NB4 (cell line): ENCODE measurements around the gene HCRTR1.

Experiments used
- POLR2A ChIP-seq: IDR thresholded peaks from 2 replicates; pipeline ENCODE4 v1.6.1; 2011; ENCODE audit warnings: mild to moderate bottlenecking; ENCODE audit not compliant: insufficient read length; ENCODE audit errors: extremely low read depth
- TF ChIP-seq, protein P1 (sequence below): IDR thresholded peaks from one replicate; pipeline ENCODE4 v1.5.1; 2012; ENCODE audit warnings: low read depth, low read length
- TF ChIP-seq, protein P2 (sequence below): IDR thresholded peaks from 2 replicates; pipeline ENCODE4 v1.6.1; 2011; ENCODE audit warnings: low read depth, low read length

DNA sequence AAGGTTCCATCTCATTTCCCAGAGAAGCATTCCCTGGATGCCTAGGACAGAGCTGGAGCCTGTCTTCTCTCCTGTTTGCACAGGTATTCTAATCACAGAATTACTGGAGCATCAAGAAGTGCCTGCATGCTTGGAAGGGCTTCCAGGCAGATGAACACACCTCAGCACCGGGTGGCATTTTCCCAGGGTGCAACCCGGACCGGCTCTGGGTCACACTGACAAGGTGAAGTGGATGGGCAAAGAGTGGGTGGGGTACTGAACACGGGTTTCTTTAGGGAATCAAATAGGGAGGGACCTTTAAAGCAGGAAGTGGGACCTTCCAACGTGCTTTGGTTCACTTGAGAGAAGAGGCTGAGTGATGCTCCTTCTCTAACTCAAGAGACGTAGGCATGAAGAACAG, 34.3 kb downstream of the HCRTR1 start:
- TF ChIP-seq, protein P1, sequence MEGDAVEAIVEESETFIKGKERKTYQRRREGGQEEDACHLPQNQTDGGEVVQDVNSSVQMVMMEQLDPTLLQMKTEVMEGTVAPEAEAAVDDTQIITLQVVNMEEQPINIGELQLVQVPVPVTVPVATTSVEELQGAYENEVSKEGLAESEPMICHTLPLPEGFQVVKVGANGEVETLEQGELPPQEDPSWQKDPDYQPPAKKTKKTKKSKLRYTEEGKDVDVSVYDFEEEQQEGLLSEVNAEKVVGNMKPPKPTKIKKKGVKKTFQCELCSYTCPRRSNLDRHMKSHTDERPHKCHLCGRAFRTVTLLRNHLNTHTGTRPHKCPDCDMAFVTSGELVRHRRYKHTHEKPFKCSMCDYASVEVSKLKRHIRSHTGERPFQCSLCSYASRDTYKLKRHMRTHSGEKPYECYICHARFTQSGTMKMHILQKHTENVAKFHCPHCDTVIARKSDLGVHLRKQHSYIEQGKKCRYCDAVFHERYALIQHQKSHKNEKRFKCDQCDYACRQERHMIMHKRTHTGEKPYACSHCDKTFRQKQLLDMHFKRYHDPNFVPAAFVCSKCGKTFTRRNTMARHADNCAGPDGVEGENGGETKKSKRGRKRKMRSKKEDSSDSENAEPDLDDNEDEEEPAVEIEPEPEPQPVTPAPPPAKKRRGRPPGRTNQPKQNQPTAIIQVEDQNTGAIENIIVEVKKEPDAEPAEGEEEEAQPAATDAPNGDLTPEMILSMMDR, result no peak
- TF ChIP-seq, protein P2, sequence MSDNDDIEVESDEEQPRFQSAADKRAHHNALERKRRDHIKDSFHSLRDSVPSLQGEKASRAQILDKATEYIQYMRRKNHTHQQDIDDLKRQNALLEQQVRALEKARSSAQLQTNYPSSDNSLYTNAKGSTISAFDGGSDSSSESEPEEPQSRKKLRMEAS, result no peak
- TF ChIP-seq POLR2A, result no peak
